NT2/D1 (cell line): Measurements from ENCODE around the gene QSOX2.

Experiments used
- SUZ12 ChIP-seq: IDR thresholded peaks from 2 replicates; pipeline ENCODE4 v1.6.1; 2011; ENCODE audit not compliant: insufficient read length, insufficient read depth; ENCODE audit errors: extremely low read depth
- ZNF274 ChIP-seq: IDR thresholded peaks from 2 replicates; pipeline ENCODE4 v1.6.1; 2011; ENCODE audit warnings: mild to moderate bottlenecking, low read depth, low read length

DNA sequence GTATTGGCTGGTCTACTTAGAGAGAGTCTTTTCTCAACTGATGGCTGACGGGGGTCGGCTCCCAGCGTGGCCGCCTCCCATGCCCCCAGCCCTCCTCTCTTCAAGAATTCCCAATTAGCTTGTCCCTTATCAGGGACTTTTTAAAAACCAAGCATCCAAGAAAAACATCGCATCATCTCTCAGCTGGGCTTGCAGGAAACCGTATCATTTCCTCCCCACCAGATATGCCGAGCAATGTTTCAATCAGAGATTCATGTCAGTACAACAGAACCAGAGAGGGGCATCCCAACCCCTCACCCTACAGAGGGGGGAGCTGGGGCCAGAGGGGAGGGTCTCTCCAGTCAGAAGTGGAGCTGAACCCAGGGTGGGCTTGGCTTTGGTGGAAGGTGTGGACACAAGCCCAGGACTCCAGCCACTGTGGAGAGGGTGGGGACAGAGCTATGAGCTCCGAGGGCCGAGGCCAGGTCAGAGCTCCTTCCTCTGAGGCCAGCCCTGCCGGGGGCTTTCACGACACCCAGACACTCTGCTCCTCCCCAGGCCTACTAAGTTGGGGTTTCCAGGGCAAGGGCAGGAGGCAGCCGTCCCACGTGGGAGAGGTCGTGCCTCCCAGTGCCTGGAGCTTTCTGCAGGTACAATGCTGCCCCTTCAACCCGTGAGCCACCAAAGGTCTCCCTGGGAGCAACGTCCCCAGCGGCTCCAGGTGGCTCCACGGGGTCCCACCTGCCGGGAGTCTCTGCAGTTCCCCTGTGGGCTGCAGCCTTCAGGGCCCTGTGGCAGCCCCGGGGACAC lies 87.9 kb downstream of the QSOX2 start:
- no peak for TF ChIP-seq SUZ12
- no peak for TF ChIP-seq ZNF274
